ENCODE data around the gene CD69. TPM values are rescaled to one million over a fixed set of nuclear protein-coding genes. Genes with fewer than 3 reads are reported as not detected.

Gene CD69
- total and polyA plus RNA-seq, 2 donors (not counting 1 experiment from before 2014, with no cell fraction given) = 45.1 to 997 TPM

DNA sequence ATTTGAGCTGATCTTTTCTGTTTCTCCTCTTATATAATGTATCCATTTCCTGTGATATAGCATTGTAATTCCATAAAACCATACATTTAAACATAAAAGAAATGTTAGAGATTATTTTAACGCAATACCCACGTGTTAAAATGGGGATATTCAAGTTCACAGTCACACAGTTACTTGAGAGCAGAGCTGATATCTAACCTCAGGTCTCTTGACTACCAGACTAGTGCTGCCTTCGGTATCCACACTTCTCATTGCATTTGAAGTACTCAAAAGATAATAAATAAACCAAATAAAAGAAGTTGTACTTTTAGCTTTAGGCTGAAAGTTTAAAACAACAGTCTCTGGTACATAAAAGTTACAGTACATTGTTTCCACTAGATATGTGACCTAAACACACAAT, 30.7 kb downstream of the CD69 start:
- Histone ChIP-seq H3K4me2 (replicated peaks; ENCODE audit: low read depth, low read length, poor library complexity, severe bottlenecking) (peak overlapping the region; percentile 75), H3K27me3 (replicated peaks in 1 of 4; ENCODE audit: control extremely low read depth in 1 of 4, control insufficient read depth in 3 of 4, insufficient read depth in 4 of 4, low read length in 3 of 4) (no peaks in the 10 kb centered on the region), H4K20me1 (ENCODE audit: control insufficient read depth, insufficient read depth, low read length, poor library complexity, severe bottlenecking) (no peaks in the 10 kb centered on the region), H3K9ac (ENCODE audit: low read length) (peak overlapping the region; percentile 82), H3K79me2 (ENCODE audit: control insufficient read depth, insufficient read depth, low read length) (peaks cover 67% of the 10 kb centered on the region), H2AFZ (ENCODE audit: insufficient read depth, low read depth, low read length, poor library complexity, severe bottlenecking) (peak overlapping the region; percentile 27), H3K4me3 (ENCODE audit: control extremely low read depth in 1 of 5, extremely low read depth in 1 of 5, insufficient read depth in 1 of 5, low read depth in 2 of 5, low read length in 4 of 5) (peak overlapping the region in 3 of 5 experiments; percentile 1 to 74 (median 39)), H3K9me3 (ENCODE audit: control extremely low read depth in 1 of 3, control insufficient read depth in 2 of 3, insufficient read depth in 1 of 3, low read length in 2 of 3) (peaks cover 0 to 2% (median 0%) of the 10 kb centered on the region in 3 donors), H3K4me1 (ENCODE audit: control insufficient read depth in 2 of 2, insufficient read depth in 2 of 2, low read length in 2 of 2) (peaks cover 36 to 57% of the 10 kb centered on the region in 2 donors), H3K36me3 (replicated peaks in 1 of 2; ENCODE audit: control extremely low read depth in 1 of 2, control insufficient read depth in 1 of 2, extremely low read depth in 1 of 2, insufficient read depth in 2 of 2, low read length in 1 of 2) (no peaks in the 10 kb centered on the region), H3K27ac (ENCODE audit: low read length in 2 of 2) (peak overlapping the region; percentile 83 to 94)
- no peaks in the 10 kb centered on the region for H3K27me3 Mint-ChIP-seq
- ATAC-seq (ENCODE audit: low read depth) (no peak), DNase-seq (no peak)
- H3K9me3 Mint-ChIP-seq (ENCODE audit: insufficient read depth) = no peaks in the 10 kb centered on the region
- ChIA-PET POLR2A (interaction anchor here (1.0 to 3.6 kb wide), 6 partner anchors 8 to 83 kb away, joined by 3 to 20 read pairs (median 6); no protein-coding TSS in a partner anchor), CTCF (interaction anchor here (0.7 to 5.3 kb wide), 19 partner anchors 8 to 95 kb away, joined by 3 to 40 read pairs (median 4); partner anchors contain the start of genes CD69 and CLEC2D)
- no peak for TF ChIP-seq EZH2 (IDR thresholded peaks at IDR 0.05; ENCODE audit: borderline replicate concordance, insufficient read depth, low read depth, low read length, poor library complexity, severe bottlenecking)
- TF ChIP-seq CTCF (IDR thresholded peaks at IDR 0.05) = no peak
- WGBS (ENCODE audit: insufficient coverage) = 60% methylated on average over 2 of the region's 3 CpGs
- H3K27ac Mint-ChIP-seq = peak overlapping the region; percentile 89
- peaks cover 70% of the 10 kb centered on the region for H3K4me1 Mint-ChIP-seq
- H3K4me3 Mint-ChIP-seq = peak overlapping the region; percentile 79
- intact Hi-C loops (cut with micrococcal nuclease) = loop anchor here (2.0 kb wide), 1 partner anchor 61 kb away; the partner anchor contains the start of gene CLEC2D

DNA sequence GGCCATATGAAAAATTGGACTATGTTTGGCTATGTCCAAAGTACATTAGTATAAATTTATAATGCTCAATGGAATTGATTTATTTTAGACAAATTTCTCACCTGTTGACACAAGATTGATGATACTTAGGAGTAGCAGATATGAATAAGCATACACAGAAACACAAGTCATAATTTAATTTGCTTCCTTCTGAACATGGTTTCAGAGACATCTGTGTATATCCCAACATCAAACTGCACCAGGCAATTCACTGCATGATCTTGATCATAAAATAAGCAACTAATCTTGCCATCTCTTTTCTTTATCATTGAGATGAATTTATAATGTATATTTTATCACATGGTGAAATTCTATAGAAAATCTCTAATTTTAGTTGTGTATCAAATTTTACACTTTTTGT, 31.6 kb downstream of the CD69 start:
- no peaks in the 10 kb centered on the region for H3K36me3 ChIP-seq (replicated peaks in 1 of 2; ENCODE audit: control extremely low read depth in 1 of 2, control insufficient read depth in 1 of 2, extremely low read depth in 1 of 2, insufficient read depth in 2 of 2, low read length in 1 of 2)
- H4K20me1 ChIP-seq (ENCODE audit: control insufficient read depth, insufficient read depth, low read length, poor library complexity, severe bottlenecking) = no peaks in the 10 kb centered on the region
- no peaks in the 10 kb centered on the region for H3K27me3 ChIP-seq (replicated peaks in 1 of 4; ENCODE audit: control extremely low read depth in 1 of 4, control insufficient read depth in 3 of 4, insufficient read depth in 4 of 4, low read length in 3 of 4)
- DNase-seq (no peak), ATAC-seq (ENCODE audit: low read depth) (no peak)
- Mint-ChIP-seq H3K27me3 (no peaks in the 10 kb centered on the region), H3K4me3 (peak overlapping the region; percentile 79), H3K4me1 (peaks cover 75% of the 10 kb centered on the region), H3K27ac (peak overlapping the region; percentile 89), H3K9me3 (ENCODE audit: insufficient read depth) (no peaks in the 10 kb centered on the region)
- CTCF ChIA-PET = interaction anchor here (0.7 to 5.3 kb wide), 6 partner anchors 11 to 22 kb away, joined by 3 to 40 read pairs (median 6); no protein-coding TSS in a partner anchor
- peak overlapping the region; percentile 82 for H3K9ac ChIP-seq (ENCODE audit: low read length)
- POLR2A ChIA-PET = interaction anchor here (1.2 kb wide), 1 partner anchor 18 kb away, joined by 4 read pairs; no protein-coding TSS in a partner anchor
- TF ChIP-seq CTCF (IDR thresholded peaks at IDR 0.05) = no peak
- TF ChIP-seq EZH2 (IDR thresholded peaks at IDR 0.05; ENCODE audit: borderline replicate concordance, insufficient read depth, low read depth, low read length, poor library complexity, severe bottlenecking) = no peak
- H3K79me2 ChIP-seq (ENCODE audit: control insufficient read depth, insufficient read depth, low read length) = peaks cover 73% of the 10 kb centered on the region
- H2AFZ ChIP-seq (ENCODE audit: insufficient read depth, low read depth, low read length, poor library complexity, severe bottlenecking) = no peak overlapping the region
- peak overlapping the region; percentile 75 for H3K4me2 ChIP-seq (replicated peaks; ENCODE audit: low read depth, low read length, poor library complexity, severe bottlenecking)
- peak overlapping the region in 2 of 5 experiments; percentile 6 to 74 for H3K4me3 ChIP-seq (ENCODE audit: control extremely low read depth in 1 of 5, extremely low read depth in 1 of 5, insufficient read depth in 1 of 5, low read depth in 2 of 5, low read length in 4 of 5)
- H3K4me1 ChIP-seq (ENCODE audit: control insufficient read depth in 2 of 2, insufficient read depth in 2 of 2, low read length in 2 of 2) = peaks cover 31 to 64% of the 10 kb centered on the region in 2 donors
- no peaks in the 10 kb centered on the region for H3K9me3 ChIP-seq (ENCODE audit: control extremely low read depth in 1 of 3, control insufficient read depth in 2 of 3, insufficient read depth in 1 of 3, low read length in 2 of 3)
- intact Hi-C loops (cut with micrococcal nuclease) = no loop called here
- H3K27ac ChIP-seq (ENCODE audit: low read length in 2 of 2) = peak overlapping the region; percentile 83 to 94
